MCF 10A (cell line): ENCODE data around the gene DNASE1L1. TPM values are rescaled to one million over a fixed set of nuclear protein-coding genes. Genes with fewer than 3 reads are reported as not detected.

Experiments
- BruUV-seq: library from RNA; stranded (reverse); fragments of 400-500 nt; replicated peaks from 2 replicates; lab custom pipeline; 2021; lab: Mats Ljungman, UMichigan
- CTCF ChIA-PET: fragments of 300-600 bp; sonication (Branson Sonifier 250); formaldehyde crosslinking; extraction: SDS; loops from one replicate; lab custom pipeline; 2021; ENCODE audit warnings: antibody characterized with exemption, inconsistent platforms; lab: Yijun Ruan, JAX
- POLR2A ChIA-PET: fragments of 300-600, 350-650 bp; sonication (Branson Sonifier 250); formaldehyde crosslinking; extraction: SDS; loops from one replicate; lab custom pipeline; 2020; ENCODE audit warnings: antibody characterized with exemption, inconsistent platforms; lab: Yijun Ruan, JAX
- DNase-seq: peaks from one replicate; pipeline ENCODE4 v3.0.0-alpha.2; 2018; ENCODE audit not compliant: unreplicated experiment
- H3K27ac Mint-ChIP-seq: one replicate; pipeline ENCODE4 v1.8.0; 2022; ENCODE audit warnings: mild to moderate bottlenecking, low read depth, mixed read lengths; ENCODE audit not compliant: unreplicated experiment
- H3K27me3 Mint-ChIP-seq: one replicate; pipeline ENCODE4 v1.8.0; 2022; ENCODE audit warnings: mixed read lengths; ENCODE audit not compliant: insufficient read depth, unreplicated experiment
- H3K36me3 Mint-ChIP-seq: one replicate; pipeline ENCODE4 v1.8.0; 2022; ENCODE audit warnings: mild to moderate bottlenecking, moderate library complexity, mixed read lengths; ENCODE audit not compliant: insufficient read depth, unreplicated experiment
- H3K4me1 Mint-ChIP-seq: one replicate; pipeline ENCODE4 v1.8.0; 2022; ENCODE audit warnings: mixed read lengths; ENCODE audit not compliant: insufficient read depth, unreplicated experiment
- H3K4me3 Mint-ChIP-seq: one replicate; pipeline ENCODE4 v1.8.0; 2022; ENCODE audit warnings: mild to moderate bottlenecking, moderate library complexity, mixed read lengths; ENCODE audit not compliant: unreplicated experiment
- H3K9me3 Mint-ChIP-seq: one replicate; pipeline ENCODE4 v1.8.0; 2022; ENCODE audit warnings: mixed read lengths; ENCODE audit not compliant: unreplicated experiment
- intact Hi-C: fragments of 100-400 bp; cut with micrococcal nuclease; formaldehyde crosslinking; loops from 2 replicates; pipeline ENCODE4 v1.14.1; 2022
- total RNA-seq: library from RNA; stranded (reverse); gene quantifications from 2 replicates; pipeline ENCODE4 v1.2.3, GENCODE V29; 2022
- TF ChIP-seq, protein P1 (sequence below): fragments of 200-600 bp; IDR thresholded peaks from one replicate; pipeline ENCODE4 v1.8.0; 2022; ENCODE audit warnings: antibody characterized with exemption, mild to moderate bottlenecking; ENCODE audit not compliant: unreplicated experiment

Gene DNASE1L1
- total RNA-seq, 1 experiment from 2014 or later, result 20.5 TPM

DNA sequence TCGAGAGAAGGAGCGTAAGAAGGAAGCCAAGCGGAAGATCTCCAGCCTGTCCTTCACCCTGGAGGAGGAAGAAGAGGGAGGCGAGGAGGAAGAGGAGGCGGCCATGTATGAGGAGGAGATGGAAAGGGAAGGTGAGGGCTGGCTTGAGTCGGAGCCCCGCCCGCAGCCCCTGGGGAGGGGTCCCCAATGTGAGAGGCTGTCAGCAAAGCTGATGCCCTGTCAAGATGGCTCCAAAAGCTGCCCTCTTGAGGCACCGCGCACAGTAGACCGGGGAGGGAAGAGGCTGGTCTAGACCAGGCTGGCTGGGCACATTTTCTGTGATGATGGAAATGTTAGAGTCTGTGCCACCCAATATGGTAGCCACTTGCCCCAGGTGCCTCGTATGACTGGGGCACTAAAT, 37.4 kb upstream of the DNASE1L1 start:
- ChIA-PET CTCF (interaction anchor here (0.5 to 0.6 kb wide), 2 partner anchors 45 to 778 kb away, joined by 3 to 4 read pairs; no protein-coding TSS in a partner anchor), POLR2A (interaction anchor here (1.0 kb wide), 2 partner anchors 11 to 49 kb away, joined by 3 to 4 read pairs; no protein-coding TSS in a partner anchor)
- no peak for DNase-seq
- Mint-ChIP-seq H3K27me3 (peaks cover 19% of the 10 kb centered on the region), H3K4me1 (no peaks in the 10 kb centered on the region), H3K9me3 (no peaks in the 10 kb centered on the region), H3K4me3 (no peak overlapping the region), H3K36me3 (peaks cover 42% of the 10 kb centered on the region), H3K27ac (no peak overlapping the region)
- intact Hi-C loops, result no loop called here
- no TSS peak for BruUV-seq
- TF ChIP-seq, protein P1, sequence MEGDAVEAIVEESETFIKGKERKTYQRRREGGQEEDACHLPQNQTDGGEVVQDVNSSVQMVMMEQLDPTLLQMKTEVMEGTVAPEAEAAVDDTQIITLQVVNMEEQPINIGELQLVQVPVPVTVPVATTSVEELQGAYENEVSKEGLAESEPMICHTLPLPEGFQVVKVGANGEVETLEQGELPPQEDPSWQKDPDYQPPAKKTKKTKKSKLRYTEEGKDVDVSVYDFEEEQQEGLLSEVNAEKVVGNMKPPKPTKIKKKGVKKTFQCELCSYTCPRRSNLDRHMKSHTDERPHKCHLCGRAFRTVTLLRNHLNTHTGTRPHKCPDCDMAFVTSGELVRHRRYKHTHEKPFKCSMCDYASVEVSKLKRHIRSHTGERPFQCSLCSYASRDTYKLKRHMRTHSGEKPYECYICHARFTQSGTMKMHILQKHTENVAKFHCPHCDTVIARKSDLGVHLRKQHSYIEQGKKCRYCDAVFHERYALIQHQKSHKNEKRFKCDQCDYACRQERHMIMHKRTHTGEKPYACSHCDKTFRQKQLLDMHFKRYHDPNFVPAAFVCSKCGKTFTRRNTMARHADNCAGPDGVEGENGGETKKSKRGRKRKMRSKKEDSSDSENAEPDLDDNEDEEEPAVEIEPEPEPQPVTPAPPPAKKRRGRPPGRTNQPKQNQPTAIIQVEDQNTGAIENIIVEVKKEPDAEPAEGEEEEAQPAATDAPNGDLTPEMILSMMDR, result no peak

DNA sequence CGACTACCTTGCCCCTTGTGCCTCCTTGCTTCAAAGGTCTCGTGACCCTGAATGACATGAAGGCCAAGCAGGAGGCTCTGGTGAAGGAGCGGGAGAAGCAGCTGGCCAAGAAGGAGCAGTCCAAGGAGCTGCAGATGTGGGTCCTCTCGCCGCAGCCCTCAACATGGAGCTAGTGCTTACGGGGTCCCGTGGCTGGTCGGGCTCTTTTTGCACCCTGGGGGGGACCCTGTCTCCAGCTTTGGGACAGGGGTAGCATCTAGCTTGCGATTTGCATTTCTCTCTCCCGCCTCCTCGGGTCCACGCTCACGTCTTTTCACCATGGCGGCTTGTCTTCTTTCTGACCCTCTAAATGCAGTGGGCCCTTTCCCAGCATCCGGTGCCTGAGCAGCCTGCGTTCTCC, 36.7 kb upstream of the DNASE1L1 start:
- Mint-ChIP-seq H3K4me3 (no peak overlapping the region), H3K36me3 (peaks cover 35% of the 10 kb centered on the region), H3K4me1 (no peaks in the 10 kb centered on the region), H3K27me3 (peaks cover 19% of the 10 kb centered on the region), H3K9me3 (no peaks in the 10 kb centered on the region), H3K27ac (no peak overlapping the region)
- BruUV-seq, result no TSS peak
- DNase-seq, result no peak
- TF ChIP-seq, protein P1, result no peak
- intact Hi-C loops, result no loop called here
- ChIA-PET CTCF (interaction anchor here (0.5 to 0.6 kb wide), 3 partner anchors 45 to 1489 kb away, joined by 3 to 4 read pairs (median 3); no protein-coding TSS in a partner anchor), POLR2A (interaction anchor here (1.0 kb wide), 2 partner anchors 12 to 48 kb away, joined by 3 to 4 read pairs; no protein-coding TSS in a partner anchor)

DNA sequence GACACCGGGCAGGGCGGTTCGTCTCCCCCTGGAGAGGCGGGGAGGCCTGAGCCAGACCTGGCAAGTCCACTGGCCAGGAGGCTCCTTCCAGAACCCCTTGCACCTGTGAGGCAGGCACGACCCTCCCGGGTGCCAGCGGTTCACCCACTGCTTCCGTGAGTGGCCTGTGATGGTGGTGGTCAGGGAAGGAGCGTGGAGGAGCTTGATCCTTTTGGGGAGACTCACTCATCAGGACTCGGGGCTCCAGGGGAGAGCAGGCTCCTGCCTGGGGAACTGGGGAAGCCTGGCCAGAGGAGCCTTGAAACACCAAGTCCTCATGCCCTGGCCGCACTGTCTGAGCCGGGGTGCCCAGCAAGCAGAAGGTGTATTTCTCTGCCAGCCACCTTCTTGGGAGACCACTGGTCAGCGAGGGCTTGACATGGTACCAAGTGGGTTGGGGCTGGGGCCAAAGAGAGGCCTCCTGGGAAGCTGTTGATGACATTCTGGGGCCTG, 35.7 kb upstream of the DNASE1L1 start:
- intact Hi-C loops, result loop anchor here (5.0 kb wide), 1 partner anchor 38 kb away; the partner anchor contains the start of gene DNASE1L1
- POLR2A ChIA-PET, result interaction anchor here (0.5 to 1.5 kb wide), 4 partner anchors 10 to 46 kb away, joined by 3 read pairs; partner anchors contain the start of gene SLC10A3
- Mint-ChIP-seq H3K4me3 (peak overlapping the region; percentile 69), H3K36me3 (peaks cover 32% of the 10 kb centered on the region), H3K27ac (peak overlapping the region; percentile 31), H3K27me3 (peaks cover 19% of the 10 kb centered on the region), H3K4me1 (no peaks in the 10 kb centered on the region), H3K9me3 (no peaks in the 10 kb centered on the region)
- no TSS peak for BruUV-seq
- no peak for DNase-seq
- TF ChIP-seq, protein P1, result no peak
- CTCF ChIA-PET, result interaction anchor here (0.7 to 0.9 kb wide), 2 partner anchors 8 to 72 kb away, joined by 3 read pairs; no protein-coding TSS in a partner anchor

DNA sequence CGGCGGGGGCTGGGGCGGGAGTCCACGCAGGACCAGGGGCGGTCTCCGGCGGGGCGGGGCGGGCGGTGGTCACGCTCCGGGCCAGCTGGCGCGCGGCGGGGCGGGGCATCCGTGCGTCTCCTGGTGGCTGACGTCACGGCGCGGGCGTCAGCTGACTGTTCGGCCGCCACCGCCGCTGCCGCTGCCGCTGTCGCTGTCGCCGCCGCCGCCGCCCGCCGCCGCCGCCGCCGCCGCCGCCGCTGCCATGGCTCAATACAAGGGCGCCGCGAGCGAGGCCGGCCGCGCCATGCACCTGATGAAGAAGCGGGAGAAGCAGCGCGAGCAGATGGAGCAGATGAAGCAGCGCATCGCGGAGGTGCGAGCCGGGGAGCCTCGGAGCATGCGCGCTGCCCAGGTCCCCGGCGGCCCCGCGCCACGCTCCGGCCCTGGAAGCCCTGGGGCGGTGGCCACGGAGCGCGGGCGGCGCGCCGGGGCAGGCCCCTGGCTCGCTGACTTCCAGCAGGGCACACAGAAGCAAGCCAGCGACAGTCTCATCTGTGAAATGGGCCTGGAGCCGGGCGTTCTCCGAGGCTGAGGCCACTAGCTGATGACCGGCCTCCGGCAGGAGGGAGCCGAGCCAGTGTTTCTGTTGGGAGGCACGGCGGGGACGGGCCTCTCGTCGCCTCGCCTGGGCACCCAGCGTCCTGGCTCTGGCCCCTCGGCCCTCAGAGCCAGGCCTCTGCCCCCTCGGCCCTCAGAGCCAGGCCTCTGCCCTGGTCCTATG, 35.1 kb upstream of the DNASE1L1 start, which contains the start of gene FAM50A:
Gene FAM50A, plus strand, starts transcription at position 150 of the 763 bp plus-strand sequence. Its CDS starts 95 bp downstream, at position 245.
- POLR2A ChIA-PET, result interaction anchor here (0.9 to 1.5 kb wide), 5 partner anchors 13 to 71 kb away, joined by 3 to 5 read pairs (median 3); partner anchors contain the start of genes SLC10A3 and TAFAZZIN
- peaks cover 19% of the 10 kb centered on the region for H3K27me3 Mint-ChIP-seq
- CTCF ChIA-PET, result interaction anchor here (0.6 to 0.9 kb wide), 3 partner anchors 9 to 44 kb away, joined by 3 read pairs; no protein-coding TSS in a partner anchor

More for the DNA sequence above, 35.1 kb upstream of the DNASE1L1 start, which contains the start of gene FAM50A:
- Mint-ChIP-seq H3K4me1 (no peaks in the 10 kb centered on the region), H3K4me3 (peak within 1 kb of the TSS; percentile 69), H3K27ac (peak within 1 kb of the TSS; percentile 78), H3K36me3 (peaks cover 32% of the 10 kb centered on the region), H3K9me3 (no peaks in the 10 kb centered on the region)
- BruUV-seq, result no TSS peak
- intact Hi-C loops, result loop anchor here (5.0 kb wide), 1 partner anchor 37 kb away; the partner anchor contains the start of gene DNASE1L1
- DNase-seq, result peak; percentile 34
- TF ChIP-seq, protein P1, result no peak
